Panc1 (cell line): ENCODE results near the gene DGLUCY. TPM values are rescaled to one million over a fixed set of nuclear protein-coding genes. Genes with fewer than 3 reads are reported as not detected.

ENCODE experiments used
- ATAC-seq: fragments of 200-7000 bp; cut with Tn5 transposase; 2 replicates; pipeline ENCODE4 v1.9.1; 2020; ENCODE audit warnings: mild to moderate bottlenecking, moderate library complexity
- BruUV-seq: library from RNA; stranded (reverse); fragments of 400-500 nt; replicated peaks from 2 replicates; lab custom pipeline; 2021; lab: Mats Ljungman, UMichigan
- CTCF ChIA-PET: fragments of 300-600 bp; sonication (Branson Sonifier 250); formaldehyde crosslinking; loops from one replicate; lab custom pipeline; 2022; ENCODE audit warnings: antibody characterized with exemption; lab: Charles Lee
- POLR2A ChIA-PET: fragments of 300-600 bp; sonication (Branson Sonifier 250); formaldehyde crosslinking; loops from one replicate; lab custom pipeline; 2022; ENCODE audit warnings: antibody characterized with exemption; lab: Charles Lee
- DNase-seq: peaks from one replicate; pipeline ENCODE4 v3.0.0-alpha.2; 2010; ENCODE audit warnings: low read depth, low spot score
- H3K27ac ChIP-seq: 2 replicates; pipeline ENCODE4 v1.5.1; 2011; ENCODE audit warnings: mild to moderate bottlenecking, low read length, inconsistent platforms
- H3K27me3 ChIP-seq: fragments of 200-500 bp; sonication (Bioruptor generic); 2 replicates; pipeline ENCODE4 v1.6.0; 2014; ENCODE audit warnings: low read length, inconsistent platforms; ENCODE audit not compliant: control insufficient read depth, insufficient read depth
- H3K36me3 ChIP-seq: fragments of 200-500 bp; sonication (Bioruptor generic); 2 replicates; pipeline ENCODE4 v1.5.1; 2014; ENCODE audit warnings: inconsistent platforms, mild to moderate bottlenecking, low read length, moderate library complexity; ENCODE audit not compliant: control insufficient read depth, insufficient read depth
- H3K4me1 ChIP-seq: 2 replicates; pipeline ENCODE4 v1.5.1; 2011; ENCODE audit warnings: inconsistent platforms, mild to moderate bottlenecking, low read length, moderate library complexity; ENCODE audit not compliant: control insufficient read depth, insufficient read depth
- H3K4me3 ChIP-seq, 2 experiments: 2 replicates each; pipeline ENCODE4 v1.5.1; 2011 to 2012; ENCODE audit warnings: low read depth in 2 of 2, low read length in 2 of 2, mild to moderate bottlenecking in 2 of 2, inconsistent platforms in 1 of 2, moderate library complexity in 1 of 2
- H3K9me3 ChIP-seq: fragments of 200-500 bp; sonication (Bioruptor generic); 2 replicates; pipeline ENCODE4 v1.5.1; 2014; ENCODE audit warnings: low read depth, mild to moderate bottlenecking, inconsistent platforms, low read length, moderate library complexity; ENCODE audit not compliant: control insufficient read depth, insufficient read depth
- CTCF ChIP-seq: fragments of 450-650 bp; IDR thresholded peaks from 2 replicates; pipeline ENCODE4 v1.5.1; 2017; ENCODE audit warnings: mild to moderate bottlenecking
- POLR2AphosphoS5 ChIP-seq: IDR thresholded peaks from 2 replicates; pipeline ENCODE4 v1.6.1; 2012; ENCODE audit warnings: mild to moderate bottlenecking, low read depth, low read length, moderate library complexity
- REST ChIP-seq, 2 experiments: IDR thresholded peaks; 2 replicates each; pipeline ENCODE4 v1.6.1; 2011 to 2012; ENCODE audit warnings: low read depth in 2 of 2, control low read depth in 1 of 2, low read length in 1 of 2, mild to moderate bottlenecking in 1 of 2, moderate library complexity in 1 of 2; ENCODE audit not compliant: insufficient read depth in 1 of 2
- SIN3A ChIP-seq: IDR thresholded peaks from 2 replicates; pipeline ENCODE4 v1.6.1; 2012; ENCODE audit warnings: low read depth, mild to moderate bottlenecking, low read length, moderate library complexity, borderline replicate concordance; ENCODE audit not compliant: insufficient read depth
- TCF7L2 ChIP-seq: IDR thresholded peaks from 2 replicates; pipeline ENCODE4 v1.6.1; 2011; ENCODE audit warnings: mild to moderate bottlenecking, low read depth, low read length, inconsistent platforms
- in situ Hi-C: cut with HindIII; loops from 2 replicates; pipeline ENCODE4 v1.10.0; 2016; ENCODE audit warnings: low sequenced_read_pairs, low pct_unique_long_range_greater_than_20kb
- intact Hi-C: fragments of 100-400 bp; cut with micrococcal nuclease; formaldehyde crosslinking; loops from one replicate; pipeline ENCODE4 v1.10.0; 2022; ENCODE audit not compliant: unreplicated experiment
- total RNA-seq: library from RNA; stranded (reverse); gene quantifications from one replicate; pipeline ENCODE4 v1.2.1, GENCODE V29; 2021; ENCODE audit not compliant: unreplicated experiment

DGLUCY gene
- total RNA-seq, 1 experiment from 2014 or later = 21.3 TPM

GRCh38 chr14:91270619-91271018, 156.7 kb downstream of the DGLUCY start:
- no peaks in the 10 kb centered on the region for H3K36me3 ChIP-seq
- H3K4me1 ChIP-seq = no peaks in the 10 kb centered on the region
- DNase-seq = no peak
- intact Hi-C loops = no loop called here
- no peak for TF ChIP-seq CTCF
- TF ChIP-seq SIN3A = no peak
- TF ChIP-seq TCF7L2 = no peak
- TF ChIP-seq POLR2AphosphoS5 = no peak
- no peak for TF ChIP-seq REST (IDR thresholded peaks at IDR 0.05; ENCODE audit: insufficient read depth in 1 of 2, low read depth in 2 of 2, low read length in 1 of 2)
- H3K9me3 ChIP-seq = no peaks in the 10 kb centered on the region
- CTCF ChIA-PET = no interaction called here
- no peak overlapping the region for H3K4me3 ChIP-seq
- BruUV-seq = no TSS peak
- in situ Hi-C loops = no loop called here
- POLR2A ChIA-PET = no interaction called here
- H3K27ac ChIP-seq = no peak overlapping the region
- no peak for ATAC-seq
- H3K27me3 ChIP-seq = no peaks in the 10 kb centered on the region

GRCh38 chr14:91271639-91272038, 157.8 kb downstream of the DGLUCY start:
- H3K27me3 ChIP-seq = no peaks in the 10 kb centered on the region
- ATAC-seq (no peak), DNase-seq (no peak)
- H3K27ac ChIP-seq = no peak overlapping the region
- intact Hi-C loops = no loop called here
- POLR2A ChIA-PET = no interaction called here
- in situ Hi-C loops = no loop called here
- H3K4me3 ChIP-seq = no peak overlapping the region
- no peak for TF ChIP-seq REST (IDR thresholded peaks at IDR 0.05; ENCODE audit: insufficient read depth in 1 of 2, low read depth in 2 of 2, low read length in 1 of 2)
- no peak for TF ChIP-seq POLR2AphosphoS5
- no peak for TF ChIP-seq TCF7L2
- no peak for TF ChIP-seq CTCF
- no peak for TF ChIP-seq SIN3A
- no peaks in the 10 kb centered on the region for H3K36me3 ChIP-seq
- no peaks in the 10 kb centered on the region for H3K4me1 ChIP-seq
- no peaks in the 10 kb centered on the region for H3K9me3 ChIP-seq
- BruUV-seq = TSS peak; percentile 80
- CTCF ChIA-PET = no interaction called here
